Glomerular visceral epithelial cell (primary cell): Measurements from ENCODE around the gene ZNF497.
"Not testable (repeated sequence)": the region's sequence is repeated elsewhere in the genome, so short reads cannot be mapped to it uniquely, and the experiment has no call there.

ENCODE experiments used
- DNase-seq: peaks from one replicate; pipeline ENCODE4 v3.0.0-alpha.2; 2016; ENCODE audit errors: extremely low spot score

The ZNF497 gene

DNA sequence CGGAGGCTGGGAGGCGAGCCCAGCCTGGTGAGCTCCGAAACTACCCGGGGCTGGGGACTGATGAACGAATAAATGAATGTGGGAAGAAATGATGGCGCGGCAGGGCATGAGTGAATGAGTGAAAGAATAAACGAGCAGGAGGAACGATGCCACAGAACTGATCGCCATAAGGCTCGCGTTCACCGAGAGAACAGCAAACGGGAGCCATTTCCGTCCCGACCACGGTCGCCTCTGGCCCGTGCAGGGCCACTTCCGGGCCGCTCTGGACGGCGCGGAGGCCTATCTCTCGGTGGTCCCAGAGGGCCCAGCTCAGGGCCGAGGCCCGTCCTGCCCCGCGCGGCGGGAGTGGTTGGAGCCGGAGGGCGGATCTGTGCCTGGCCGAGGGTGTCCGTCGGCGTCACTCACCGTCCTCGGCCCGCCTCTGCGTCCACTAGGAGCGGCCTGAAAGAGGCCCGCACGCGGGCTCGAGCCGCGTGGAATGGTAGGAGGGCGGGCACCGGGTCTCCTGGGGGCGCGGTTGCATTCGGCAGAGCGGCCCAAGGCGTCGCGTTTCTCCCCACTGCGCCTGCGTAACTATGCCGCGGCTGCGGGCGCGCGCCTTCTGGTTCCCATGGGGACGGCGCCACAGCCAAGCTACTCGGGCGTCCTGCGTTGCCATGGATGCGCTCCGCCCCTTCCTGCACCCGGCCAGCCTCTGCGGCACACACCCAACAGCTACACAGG lies at the start of gene ZNF497:
ZNF497 (minus strand) TSS at position 480 of the 723 bp plus-strand sequence. CDS start 5,116 bp downstream, outside the sequence.
- DNase-seq: peak; percentile 97

- DNase-seq: peak; percentile 57
These were observed 46.6 kb upstream of the ZNF497 start for GRCh38 chr19:58409010-58409790.

DNA sequence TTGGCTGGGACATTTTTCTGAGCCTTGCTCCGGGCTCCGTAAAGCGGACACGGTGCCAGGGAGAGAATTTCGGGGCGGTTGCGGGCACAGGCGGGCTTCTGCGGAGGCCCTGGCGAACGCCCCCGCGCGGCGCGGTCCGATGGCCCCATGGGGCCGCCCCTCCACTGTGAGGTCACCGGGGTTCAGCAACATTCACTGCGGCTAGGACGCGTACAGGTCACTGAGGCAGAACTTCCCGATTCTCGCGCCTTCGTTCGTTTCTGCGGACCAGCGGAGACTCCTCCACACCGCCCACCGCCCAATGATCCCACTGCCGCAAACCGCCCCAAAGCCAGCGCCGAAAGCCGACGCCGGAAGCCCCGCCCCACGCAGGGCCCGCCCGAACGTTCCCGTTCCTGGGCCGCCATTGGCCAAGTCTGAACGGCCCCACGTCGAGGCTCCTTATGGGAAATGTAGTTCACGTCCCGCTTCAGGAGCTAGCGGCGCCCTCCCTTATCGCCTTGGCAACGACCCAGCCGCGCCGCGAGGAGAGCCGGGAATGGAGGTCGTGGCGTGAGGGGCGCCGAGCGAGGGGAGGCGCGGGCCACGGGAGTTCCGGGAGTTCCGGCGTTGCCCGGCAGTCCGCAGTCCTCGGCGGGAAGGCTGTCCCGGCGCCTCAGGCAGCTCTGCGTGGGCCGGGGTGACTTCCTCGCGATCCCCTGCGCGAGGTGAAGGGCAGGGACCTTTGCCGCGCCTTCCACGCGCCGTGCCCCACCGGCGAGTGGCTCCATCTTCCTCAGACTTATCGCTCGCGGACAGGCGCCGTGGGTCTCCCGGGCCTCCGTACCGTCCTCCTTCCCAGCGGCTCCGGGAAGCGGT lies 45.8 kb upstream of the ZNF497 start, which contains the start of gene ZNF584:
ZNF584 (plus strand) TSS at position 498 of the 858 bp plus-strand sequence. CDS start 499 bp downstream, outside the sequence.
- peak; percentile 96 for DNase-seq

DNA sequence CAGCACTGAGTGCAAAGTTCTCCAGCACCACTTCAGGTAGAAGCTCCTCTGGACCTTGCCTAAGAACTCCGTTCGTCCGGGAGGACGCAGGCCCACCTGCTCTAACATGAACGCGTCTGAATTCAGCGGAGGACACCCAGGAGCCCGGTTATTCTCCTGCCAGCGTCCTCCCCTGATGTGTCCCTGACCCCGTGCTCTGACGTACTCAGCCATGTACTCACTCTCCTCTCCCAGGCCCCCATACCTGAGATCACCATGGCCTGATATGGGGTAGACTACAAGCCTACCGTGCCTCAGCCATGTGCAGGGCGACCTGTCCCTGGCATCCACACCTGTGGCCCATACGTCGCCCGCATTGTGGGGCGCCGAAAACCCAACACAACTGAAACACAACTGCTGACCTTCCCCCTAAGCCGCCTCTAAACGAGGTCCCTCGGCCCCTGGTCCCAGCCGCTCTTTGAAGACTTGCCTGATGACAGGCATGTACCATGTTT lies 45.2 kb upstream of the ZNF497 start:
- DNase-seq: no peak

DNA sequence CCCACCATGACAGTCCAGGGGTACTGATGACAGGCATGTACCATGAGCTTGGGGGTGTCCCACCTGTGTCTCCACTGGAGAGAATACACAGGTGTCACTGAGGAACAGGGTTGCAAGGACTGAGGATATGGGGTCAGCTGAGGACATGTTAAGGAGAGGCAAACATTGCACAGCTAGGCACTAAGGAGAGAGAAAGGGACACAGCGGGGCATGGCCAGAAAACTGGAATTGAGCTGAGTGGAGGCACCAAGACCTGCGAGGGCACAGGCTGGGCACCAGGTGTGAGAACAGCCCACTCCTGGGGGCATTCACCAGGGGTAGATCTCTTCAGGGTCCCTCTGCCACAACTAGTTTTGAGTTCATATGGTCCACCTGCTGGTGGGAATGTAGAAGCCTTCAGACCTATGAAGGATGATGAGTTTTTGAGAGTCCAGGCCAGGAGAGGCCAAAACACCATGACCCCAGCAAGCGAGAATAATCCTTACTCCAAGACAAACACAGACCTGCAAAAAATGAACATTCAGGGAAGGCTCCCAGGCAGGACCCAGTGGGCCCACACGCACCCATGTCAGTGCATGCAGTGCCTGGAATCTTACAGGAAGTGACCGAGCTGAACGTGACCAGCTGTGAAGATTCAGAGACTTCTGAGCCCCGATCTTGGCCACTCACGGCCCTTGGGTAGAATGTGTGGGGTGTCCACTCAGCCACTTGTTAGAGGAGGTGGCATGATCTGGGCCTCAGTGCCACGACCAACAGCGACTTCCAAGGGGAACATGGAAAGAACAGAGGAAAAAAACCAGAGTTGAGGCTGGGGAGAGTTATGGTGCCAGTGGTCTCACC lies 44.5 kb upstream of the ZNF497 start:
- no peak for DNase-seq

DNA sequence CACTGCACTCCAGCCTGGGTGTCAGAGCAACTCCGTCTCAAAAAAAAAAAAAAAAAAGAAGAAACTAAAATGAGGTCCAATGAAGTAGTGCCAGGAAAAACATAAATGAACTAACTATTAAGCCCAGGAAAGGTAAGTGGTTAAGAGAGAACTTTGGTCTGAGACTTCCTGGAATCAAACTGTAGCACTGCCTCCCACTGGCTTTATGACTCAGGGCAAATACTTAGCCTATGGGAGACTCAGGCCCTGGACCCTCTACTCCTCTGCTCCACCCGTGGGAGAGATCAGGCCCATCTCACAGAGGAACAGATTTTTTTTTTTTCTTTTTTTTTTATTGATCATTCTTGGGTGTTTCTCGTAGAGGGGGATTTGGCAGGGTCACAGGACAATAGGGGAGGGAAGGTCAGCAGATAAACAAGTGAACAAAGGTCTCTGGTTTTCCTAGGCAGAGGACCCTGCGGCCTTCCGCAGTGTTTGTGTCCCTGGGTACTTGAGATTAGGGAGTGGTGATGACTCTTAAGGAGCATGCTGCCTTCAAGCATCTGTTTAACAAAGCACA lies 41.4 kb upstream of the ZNF497 start:
- not testable (repeated sequence) for DNase-seq

- no peak for DNase-seq
These were observed 39.4 kb upstream of the ZNF497 start for GRCh38 chr19:58401840-58402421.

- peak; percentile 100 for DNase-seq
These were observed 38.6 kb upstream of the ZNF497 start for GRCh38 chr19:58400916-58401839.

GRCh38 chr19:58400316-58400915 lies 37.9 kb upstream of the ZNF497 start:
- no peak for DNase-seq

GRCh38 chr19:58399903-58400302 lies 37.4 kb upstream of the ZNF497 start:
- DNase-seq: no peak

GRCh38 chr19:58398545-58398944 lies 36.0 kb upstream of the ZNF497 start:
- DNase-seq: no peak

- DNase-seq: no peak
These were observed 35.5 kb upstream of the ZNF497 start for GRCh38 chr19:58398087-58398486.

DNA sequence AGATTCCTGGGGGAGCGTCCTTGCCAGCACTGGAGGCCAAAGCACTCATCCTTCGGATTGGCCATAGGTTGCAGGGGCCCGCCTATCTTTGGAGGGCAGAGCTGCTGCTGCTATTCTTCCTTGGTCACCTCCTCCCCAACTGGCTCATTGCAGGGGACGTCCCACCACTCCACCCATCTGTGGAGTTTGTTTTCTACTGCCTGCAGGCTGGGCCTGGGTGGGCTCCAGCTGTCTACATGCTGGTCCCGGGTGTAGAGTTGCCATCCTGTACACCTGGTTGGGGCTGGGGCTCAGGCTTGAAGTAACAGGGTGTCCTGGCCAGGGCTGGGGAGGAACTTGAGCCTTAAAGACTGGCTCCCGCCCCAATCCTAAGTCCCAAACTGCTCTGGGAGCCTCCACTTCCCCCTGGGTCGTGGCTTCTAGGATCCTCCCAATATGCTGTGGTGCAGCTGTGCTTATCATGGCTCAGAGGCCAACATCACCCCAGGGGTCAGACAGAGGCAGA lies 35.0 kb upstream of the ZNF497 start:
- no peak for DNase-seq

GRCh38 chr19:58396691-58397532 lies 34.4 kb upstream of the ZNF497 start:
- no peak for DNase-seq

DNA sequence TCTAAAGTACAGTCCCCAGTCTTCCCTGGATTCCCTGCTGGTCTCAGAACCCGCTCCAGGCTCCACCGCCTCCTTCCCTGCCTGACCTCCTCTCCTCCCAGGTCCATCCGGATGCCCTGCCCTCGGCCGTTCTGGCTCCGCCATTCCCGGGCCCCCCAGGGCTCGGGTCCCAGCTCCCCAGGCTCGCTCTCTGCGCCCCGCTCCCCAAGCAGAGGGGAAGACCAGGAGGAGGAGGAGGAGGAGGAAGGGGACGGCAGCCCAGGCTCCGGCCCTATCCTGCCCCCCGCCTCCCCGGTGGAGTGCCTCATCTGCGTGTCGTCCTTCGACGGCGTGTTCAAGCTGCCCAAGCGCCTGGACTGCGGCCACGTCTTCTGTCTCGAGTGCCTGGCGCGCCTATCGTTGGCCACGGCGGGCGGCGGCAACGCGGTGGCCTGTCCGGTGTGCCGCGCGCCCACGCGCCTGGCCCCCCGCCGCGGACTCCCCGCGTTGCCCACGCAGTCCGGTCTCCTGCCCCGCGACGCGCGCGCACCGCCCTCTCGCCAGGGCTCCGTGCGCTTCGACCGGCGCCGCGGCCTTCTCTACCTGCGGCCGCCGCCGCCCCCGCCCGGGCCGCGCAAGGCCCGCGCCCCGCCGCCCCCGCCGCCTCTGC lies 33.6 kb upstream of the ZNF497 start:
- DNase-seq: no peak

- DNase-seq: no peak
These were observed 32.8 kb upstream of the ZNF497 start, which contains the start of gene RNF225 for GRCh38 chr19:58395220-58395978. Gene RNF225 (plus strand): TSS chr19:58395656. CDS start chr19:58396090, 434 bp downstream.
